Endothelial cell (in vitro differentiated cells): Measurements from ENCODE around the gene TMEM38A. TPM values are rescaled to one million over a fixed set of nuclear protein-coding genes. Genes with fewer than 3 reads are reported as not detected.
"Not testable (repeated sequence)": the region's sequence is repeated elsewhere in the genome, so short reads cannot be mapped to it uniquely, and the experiment has no call there.

Source experiments
- DNase-seq: peaks from one replicate; pipeline ENCODE4 v3.0.0; 2021; ENCODE audit warnings: low spot score
- H3K27ac Mint-ChIP-seq: one replicate; pipeline ENCODE4 v1.8.0; 2021; ENCODE audit warnings: mixed read lengths, inconsistent platforms; ENCODE audit not compliant: unreplicated experiment
- H3K27me3 Mint-ChIP-seq: one replicate; pipeline ENCODE4 v1.8.0; 2021; ENCODE audit warnings: mild to moderate bottlenecking, moderate library complexity, mixed read lengths, inconsistent platforms; ENCODE audit not compliant: unreplicated experiment
- H3K36me3 Mint-ChIP-seq: one replicate; pipeline ENCODE4 v1.8.0; 2021; ENCODE audit warnings: mild to moderate bottlenecking, low read depth, mixed read lengths, inconsistent platforms; ENCODE audit not compliant: unreplicated experiment
- H3K4me1 Mint-ChIP-seq: one replicate; pipeline ENCODE4 v1.8.0; 2021; ENCODE audit warnings: mild to moderate bottlenecking, mixed read lengths, inconsistent platforms; ENCODE audit not compliant: unreplicated experiment
- H3K4me3 Mint-ChIP-seq: one replicate; pipeline ENCODE4 v1.8.0; 2021; ENCODE audit warnings: mild to moderate bottlenecking, mixed read lengths, inconsistent platforms; ENCODE audit not compliant: unreplicated experiment
- H3K9me3 Mint-ChIP-seq: one replicate; pipeline ENCODE4 v1.8.0; 2021; ENCODE audit warnings: mixed read lengths, inconsistent platforms; ENCODE audit not compliant: unreplicated experiment
- total RNA-seq: library from RNA; stranded (reverse); fragmentation: NEBNext Ultra II Directional; extraction: Animal tissue kit (Norgen Biotek cat#: 25700); gene quantifications from one replicate; pipeline ENCODE4 v1.2.1, GENCODE V29; 2021; ENCODE audit not compliant: unreplicated experiment
- TF ChIP-seq, protein P1 (sequence below): fragments of 200-600 bp; sonication (generic); IDR thresholded peaks from one replicate; pipeline ENCODE4 v1.5.0; 2021; ENCODE audit warnings: antibody characterized with exemption; ENCODE audit not compliant: unreplicated experiment

Gene TMEM38A
- total RNA-seq, 1 donor from 2014 or later, result 0.36 TPM

DNA sequence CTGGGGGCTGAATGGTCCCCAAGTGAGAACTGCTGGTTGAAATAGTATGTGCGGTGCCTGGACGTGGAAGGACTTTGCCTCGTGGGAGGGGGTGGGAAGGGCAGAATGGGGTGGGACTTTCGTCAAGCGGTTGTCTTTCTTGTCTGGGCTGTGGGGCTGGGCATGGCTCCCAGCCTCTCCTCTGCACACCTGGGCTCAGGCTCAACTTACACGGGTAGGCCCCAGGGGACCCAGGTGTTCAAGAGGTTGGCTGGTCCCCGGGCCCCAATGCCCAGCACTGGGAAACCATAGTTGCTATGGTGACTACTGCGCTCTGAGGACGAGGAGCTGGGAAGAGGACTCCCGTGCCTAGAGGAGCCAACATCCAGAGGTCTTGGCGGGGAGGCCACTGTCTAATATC lies 66.0 kb downstream of the TMEM38A start:
- Mint-ChIP-seq H3K27me3 (peaks cover 4% of the 10 kb centered on the region), H3K36me3 (peaks cover 6% of the 10 kb centered on the region), H3K4me1 (no peaks in the 10 kb centered on the region)

DNA sequence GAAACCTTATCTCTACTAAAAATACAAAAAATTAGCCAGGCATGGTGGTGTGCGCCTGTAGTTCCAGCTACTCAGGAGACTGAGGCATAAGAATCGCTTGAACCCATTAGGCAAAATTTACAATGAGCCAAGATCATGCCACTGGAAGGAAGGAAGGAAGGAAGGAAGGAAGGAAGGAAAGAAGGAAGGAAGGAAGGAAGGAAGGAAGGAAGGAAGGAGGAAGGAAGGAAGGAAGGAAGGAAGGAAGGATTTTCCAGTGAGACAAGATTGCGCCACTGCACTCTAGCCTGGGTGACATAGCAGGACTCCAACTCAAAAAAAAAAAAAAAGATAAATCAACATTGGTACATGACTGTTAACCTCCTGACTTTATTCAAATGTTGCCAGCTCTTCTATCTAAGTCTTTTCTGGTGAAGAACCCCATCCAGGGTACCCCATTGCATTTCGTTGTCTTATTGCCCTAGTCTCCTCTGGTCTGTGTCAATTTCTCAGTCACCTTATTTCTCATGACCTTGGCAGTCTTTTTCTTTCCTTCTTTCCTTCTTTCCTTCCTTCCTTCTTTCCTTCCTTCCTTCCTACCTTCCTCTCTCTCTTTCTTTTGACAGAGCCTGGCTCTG lies 74.8 kb downstream of the TMEM38A start:
- H3K36me3 Mint-ChIP-seq, H3K27ac Mint-ChIP-seq, H3K4me3 Mint-ChIP-seq, DNase-seq, H3K9me3 Mint-ChIP-seq, H3K27me3 Mint-ChIP-seq: not testable (repeated sequence)
- H3K4me1 Mint-ChIP-seq, result peaks cover 11% of the 10 kb centered on the region

More for the DNA sequence above, 66.0 kb downstream of the TMEM38A start:
- no peaks in the 10 kb centered on the region for H3K9me3 Mint-ChIP-seq
- no peak for DNase-seq
- TF ChIP-seq, protein P1, sequence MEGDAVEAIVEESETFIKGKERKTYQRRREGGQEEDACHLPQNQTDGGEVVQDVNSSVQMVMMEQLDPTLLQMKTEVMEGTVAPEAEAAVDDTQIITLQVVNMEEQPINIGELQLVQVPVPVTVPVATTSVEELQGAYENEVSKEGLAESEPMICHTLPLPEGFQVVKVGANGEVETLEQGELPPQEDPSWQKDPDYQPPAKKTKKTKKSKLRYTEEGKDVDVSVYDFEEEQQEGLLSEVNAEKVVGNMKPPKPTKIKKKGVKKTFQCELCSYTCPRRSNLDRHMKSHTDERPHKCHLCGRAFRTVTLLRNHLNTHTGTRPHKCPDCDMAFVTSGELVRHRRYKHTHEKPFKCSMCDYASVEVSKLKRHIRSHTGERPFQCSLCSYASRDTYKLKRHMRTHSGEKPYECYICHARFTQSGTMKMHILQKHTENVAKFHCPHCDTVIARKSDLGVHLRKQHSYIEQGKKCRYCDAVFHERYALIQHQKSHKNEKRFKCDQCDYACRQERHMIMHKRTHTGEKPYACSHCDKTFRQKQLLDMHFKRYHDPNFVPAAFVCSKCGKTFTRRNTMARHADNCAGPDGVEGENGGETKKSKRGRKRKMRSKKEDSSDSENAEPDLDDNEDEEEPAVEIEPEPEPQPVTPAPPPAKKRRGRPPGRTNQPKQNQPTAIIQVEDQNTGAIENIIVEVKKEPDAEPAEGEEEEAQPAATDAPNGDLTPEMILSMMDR, result no peak
- no peak overlapping the region for H3K27ac Mint-ChIP-seq
- no peak overlapping the region for H3K4me3 Mint-ChIP-seq

DNA sequence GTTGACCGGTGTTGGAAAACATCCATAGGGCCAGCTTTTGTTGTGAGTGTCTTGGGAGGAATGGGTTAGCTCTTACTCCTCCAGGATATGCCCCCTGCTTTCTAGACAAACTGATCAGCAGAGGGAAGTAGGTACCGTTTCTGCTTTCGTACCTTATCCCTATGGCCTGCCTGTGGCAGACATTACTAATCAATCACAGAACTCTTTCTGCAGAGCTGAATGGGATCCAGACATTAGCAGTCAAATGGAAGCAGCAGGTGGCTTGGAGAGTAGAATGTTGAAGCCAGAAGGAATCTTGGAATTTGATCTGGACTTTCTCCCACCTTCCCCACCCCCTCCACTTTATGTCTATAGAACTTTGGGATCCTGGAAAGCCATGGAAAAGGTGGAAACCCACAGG lies 75.8 kb downstream of the TMEM38A start:
- H3K27ac Mint-ChIP-seq, result no peak overlapping the region

DNA sequence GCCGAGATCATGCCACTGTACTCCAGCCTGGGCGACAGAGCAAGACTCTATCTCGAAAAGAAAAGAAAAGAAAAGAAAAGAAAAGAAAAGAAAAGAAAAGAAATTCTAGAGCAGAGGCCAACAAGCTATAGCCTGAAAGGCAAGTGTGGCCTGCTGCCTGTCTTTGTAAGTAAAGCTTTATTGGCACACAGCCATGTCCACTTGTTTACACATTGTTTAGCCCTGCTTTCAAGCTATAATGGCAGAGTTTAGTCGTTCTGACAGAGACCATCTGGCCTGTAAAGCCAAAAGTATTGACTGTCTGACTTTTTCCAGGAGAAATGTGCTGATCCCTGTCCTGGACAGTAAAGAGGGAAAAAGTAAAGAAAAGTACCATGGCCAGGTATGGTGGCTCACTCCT lies 77.0 kb downstream of the TMEM38A start:
- TF ChIP-seq, protein P1, result no peak
- H3K27ac Mint-ChIP-seq, result no peak overlapping the region
- H3K9me3 Mint-ChIP-seq, result no peaks in the 10 kb centered on the region
- H3K27me3 Mint-ChIP-seq, result no peaks in the 10 kb centered on the region
- H3K4me1 Mint-ChIP-seq, result peaks cover 11% of the 10 kb centered on the region
- no peaks in the 10 kb centered on the region for H3K36me3 Mint-ChIP-seq
- H3K4me3 Mint-ChIP-seq, result no peak overlapping the region
- no peak for DNase-seq

More for the DNA sequence above, 75.8 kb downstream of the TMEM38A start:
- Mint-ChIP-seq H3K4me3 (no peak overlapping the region), H3K36me3 (no peaks in the 10 kb centered on the region), H3K9me3 (no peaks in the 10 kb centered on the region), H3K4me1 (peaks cover 11% of the 10 kb centered on the region), H3K27me3 (peaks cover under 1% of the 10 kb centered on the region)
- TF ChIP-seq, protein P1, result no peak
- no peak for DNase-seq

DNA sequence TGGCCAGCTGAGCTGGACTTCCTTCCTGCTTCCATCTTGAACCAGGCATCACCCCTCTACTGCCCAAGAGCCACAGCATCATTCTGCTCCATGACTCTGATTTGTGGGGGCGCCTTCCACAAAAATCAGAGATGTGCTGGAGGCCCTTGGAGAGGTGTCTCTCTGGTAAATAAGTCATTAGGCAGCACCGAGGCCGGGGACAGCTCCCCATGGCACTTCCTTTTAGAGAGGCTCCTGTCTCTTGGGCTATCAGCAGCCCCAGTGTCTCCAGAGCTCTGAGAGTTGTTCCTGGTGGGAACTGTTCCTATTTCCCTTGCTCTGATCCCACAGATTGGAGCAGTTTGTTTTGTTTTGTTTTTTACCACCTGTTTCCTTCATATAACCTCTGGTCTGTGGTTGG lies 78.6 kb downstream of the TMEM38A start:
- Mint-ChIP-seq H3K4me1 (peaks cover 6% of the 10 kb centered on the region), H3K4me3 (no peak overlapping the region), H3K27me3 (peaks cover 4% of the 10 kb centered on the region), H3K27ac (no peak overlapping the region), H3K9me3 (no peaks in the 10 kb centered on the region), H3K36me3 (no peaks in the 10 kb centered on the region)
- DNase-seq, result peak; percentile 42
- TF ChIP-seq, protein P1, result no peak

Other genes starting within 250 kb of the TMEM38A start
- 34.5 TPM for gene EPS15L1, start 189.2 kb upstream of the TMEM38A start, total RNA-seq
- not detected for gene CALR3, start 165.0 kb upstream of the TMEM38A start, total RNA-seq
- 3.7 TPM for gene C19orf44, start 164.7 kb upstream of the TMEM38A start, total RNA-seq
- gene CHERP, start 118.7 kb upstream of the TMEM38A start, total RNA-seq, result 66.5 TPM
- gene SLC35E1, start 88.7 kb upstream of the TMEM38A start, total RNA-seq, result 29.7 TPM
- gene MED26, start 32.9 kb upstream of the TMEM38A start, total RNA-seq, result 13.3 TPM
- gene SMIM7, start 995 bp upstream of the TMEM38A start, total RNA-seq, result 53.2 TPM
- not detected for gene NWD1, start 58.7 kb downstream of the TMEM38A start, total RNA-seq
- 84.8 TPM for gene SIN3B, start 168.3 kb downstream of the TMEM38A start, total RNA-seq
- 0.92 TPM for gene F2RL3, start 227.9 kb downstream of the TMEM38A start, total RNA-seq